Heart right ventricle (tissue), 16 donors: ENCODE measurements around the gene DISC1. TPM values are rescaled to one million over a fixed set of nuclear protein-coding genes. Genes with fewer than 3 reads are reported as not detected.
A peak's percentile ranks its signal among the peaks of the same experiment; 100 is the strongest.

ENCODE experiments used
- ATAC-seq, 8 donors: fragments of 200-7000 bp; cut with Tn5 transposase; one replicate each; pipeline ENCODE4 v1.9.1; 2020; ENCODE audit warnings: mild to moderate bottlenecking in 8 of 8, moderate library complexity in 8 of 8, moderate number of reproducible peaks in 1 of 8
- DNase-seq, 2 donors: peaks; one replicate each; pipeline ENCODE4 v3.0.0-alpha.2; 2020
- H3K27ac ChIP-seq, 10 donors: fragments of 200-600 bp; sonication (generic) in 2 of 10; one replicate each; pipeline versions ENCODE4 v1.5.0 to v1.8.0; 2020 to 2022; ENCODE audit warnings: mild to moderate bottlenecking in 3 of 10
- H3K27me3 ChIP-seq, 7 donors: fragments of 200-600 bp; one replicate each; pipeline ENCODE4 v1.8.0; 2021 to 2022; ENCODE audit warnings: mild to moderate bottlenecking in 2 of 7
- H3K36me3 ChIP-seq, 9 donors: fragments of 200-600 bp; sonication (generic) in 1 of 9; one replicate each; pipeline versions ENCODE4 v1.5.0 to v1.8.0; 2020 to 2022; ENCODE audit warnings: mild to moderate bottlenecking in 2 of 9
- H3K4me1 ChIP-seq, 9 donors: fragments of 200-600 bp; sonication (generic) in 1 of 9; one replicate each; pipeline versions ENCODE4 v1.5.0 to v1.8.0; 2020 to 2022; ENCODE audit warnings: mild to moderate bottlenecking in 4 of 9
- H3K4me3 ChIP-seq, 10 donors: fragments of 200-600 bp; sonication (generic) in 2 of 10; one replicate each; pipeline versions ENCODE4 v1.5.0 to v1.8.0; 2020 to 2022; ENCODE audit warnings: mild to moderate bottlenecking in 7 of 10, moderate library complexity in 2 of 10
- H3K9me3 ChIP-seq, 11 donors: fragments of 200-600 bp in 10 of 11; sonication (generic) in 2 of 11; one replicate each; pipeline versions ENCODE4 v1.5.0 to v1.8.0; 2013 to 2022; ENCODE audit warnings: mild to moderate bottlenecking in 2 of 11, control low read depth in 1 of 11, moderate library complexity in 1 of 11
- CTCF ChIP-seq, 9 donors: fragments of 200-600 bp; sonication (generic) in 2 of 9; IDR thresholded peaks; one replicate each; pipeline versions ENCODE4 v1.5.0 to v1.8.0; 2021 to 2022; ENCODE audit warnings: antibody characterized with exemption in 9 of 9, mild to moderate bottlenecking in 5 of 9, moderate library complexity in 1 of 9
- WGBS, 2 donors: extraction: QIAGEN DNeasy Blood & Tissue Kit; methylation state at CpG; one replicate each; pipeline ENCODE4 v1.1.7; 2013; ENCODE audit warnings: inconsistent platforms in 1 of 2; 5-methylcytosine and 5-hydroxymethylcytosine counted together
- intact Hi-C, 10 donors: fragments of 100-400 bp; cut with DNase I; formaldehyde crosslinking; loops; one replicate each; pipeline versions ENCODE4 v1.11.1 to v1.14.2; 2022
- polyA plus RNA-seq, 2 donors: library from polyadenylated mRNA; stranded (reverse); fragments of 200-250 nt; gene quantifications; one replicate each; pipeline ENCODE4 v1.2.3, GENCODE V29; 2013
- total RNA-seq, 10 donors: library from RNA; stranded (reverse); fragmentation: NEBNext Ultra II Directional in 3 of 10; extraction: Animal tissue kit (Norgen Biotek cat#: 25700) in 3 of 10; gene quantifications; one replicate each; pipeline versions ENCODE4 v1.2.1 to v1.2.4, GENCODE V29; 2021 to 2023
- donor health status: Arrhythmogenic right ventricular cardiomyopathy.
- donor health status: ischemic (EF 13 %, LVEDD 7.1; RV severe dilation, severe dysfunction).
- donor health status: healthy with polysubstance abuse.
- donor health status: DM: no; HTN: yes; CAD: no.
- donor health status: DM: no; HTN: no; CAD: no.
- donor health status: ischemic (EF 25% LVEDD 6.9; RV normal size, moderate dysfunction).
- donor health status: ischemic (EF 25% LVEDD 5.7; RV mildly dilated, moderate dysfunction).
- donor health status: healthy.
- donor health status: DM: yes; HTN: yes; CAD: no.
- donor health status: Ischemic cardiomyopathy.
- donor health status: ischemic (EF 35%, LVEDD 5.7; RV mildly dilated, moderate dysfunction).
- donor health status: nonischemic (EF 11% LVEDD 7.7; RV severe dilation, severe dysfunction).
- donor health status: DM: yes; HTN: yes; CAD: no.
- donor health status: PGD.
- donor health status: ischemic (EF 29% LVEDD 5.4; RV normal size, mild dysfunction).
- donor health status: nonischemic (EF 23%, LVEDD 6.1; RV moderate dilation, normal function).

The DISC1 gene
- total and polyA plus RNA-seq, 12 donors: 1.4 to 6.4 (median 4.0) TPM

DNA sequence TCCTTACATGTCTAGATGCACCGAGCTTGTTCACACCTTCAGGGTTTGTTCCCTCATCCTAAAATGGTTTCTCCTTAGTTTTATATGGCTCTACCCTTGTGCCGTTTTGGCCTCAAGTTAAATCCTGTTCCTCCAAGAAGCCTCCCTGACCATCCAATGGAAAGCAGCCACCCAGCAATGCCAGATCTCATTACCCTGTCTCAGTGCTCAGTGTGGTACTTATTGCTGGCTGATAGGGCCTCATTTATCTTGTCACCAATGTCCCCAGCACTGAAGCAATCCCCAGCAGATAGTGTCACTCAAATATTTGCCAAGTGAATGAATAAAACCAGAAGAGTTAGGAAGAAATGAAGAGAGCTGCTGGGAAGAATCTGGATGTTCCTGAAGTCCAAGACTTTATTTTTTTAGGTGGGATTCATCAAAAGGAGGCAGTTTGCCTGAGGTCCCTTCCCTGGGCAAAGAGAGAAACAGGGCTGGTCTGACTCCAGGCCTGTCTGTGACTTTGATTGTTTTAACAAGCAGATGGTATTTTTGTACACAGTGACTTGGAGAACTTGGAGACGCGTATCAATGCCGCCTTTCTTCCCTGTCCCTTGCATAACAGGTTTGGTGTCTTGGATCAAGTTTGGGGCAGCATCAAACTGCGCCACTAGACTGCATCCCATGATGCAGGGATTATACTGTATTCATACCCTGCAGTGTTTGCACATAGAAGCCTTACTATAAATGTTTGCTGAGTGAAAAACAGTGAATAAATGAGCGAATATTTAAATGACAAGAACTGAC is 221.2 kb downstream of the DISC1 start:
- peak overlapping the region; percentile 36 to 85 (median 76) for H3K27ac ChIP-seq
- WGBS, 2 donors: 56 to 72% methylated on average over 7 of the region's 7 CpGs

DNA sequence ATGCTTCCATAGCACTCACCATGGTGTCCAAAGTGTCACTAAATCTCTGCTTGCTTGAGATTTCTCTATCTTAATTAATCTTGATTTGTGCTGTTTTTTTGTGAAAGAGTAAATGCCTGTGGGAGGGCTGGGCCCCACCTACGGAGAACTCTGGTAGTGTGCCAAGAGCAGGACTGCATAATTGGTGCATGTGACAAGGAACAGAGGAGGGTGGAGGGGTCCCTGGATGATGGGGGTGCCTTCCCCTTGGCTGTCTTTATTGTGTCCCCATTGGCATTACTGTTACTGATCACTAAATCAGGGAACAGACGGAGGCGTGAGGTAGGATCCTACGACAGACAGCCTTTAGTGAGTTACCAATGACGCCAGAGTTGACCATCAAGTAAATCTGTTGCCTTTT is 223.4 kb downstream of the DISC1 start:
- Histone ChIP-seq H3K9me3 (no peaks in the 10 kb centered on the region), H3K27me3 (no peaks in the 10 kb centered on the region), H3K4me1 (peaks cover under 1 to 53% (median 24%) of the 10 kb centered on the region in 9 donors), H3K27ac (peak overlapping the region in 9 of 10 donors; percentile 45 to 77 (median 58)), H3K4me3 (no peak overlapping the region), H3K36me3 (no peaks in the 10 kb centered on the region)
- ATAC-seq (no peak), DNase-seq (no peak)
- intact Hi-C loops: loop anchor here in 1 of 10 donors (10.0 kb wide), 1 partner anchor 95 kb away; no protein-coding TSS in a partner anchor
- WGBS, 2 donors: 78 to 85% methylated on average over 5 of the region's 5 CpGs
- TF ChIP-seq CTCF (IDR thresholded peaks at IDR 0.05): no peak

More for the DNA sequence above, 221.2 kb downstream of the DISC1 start:
- peak overlapping the region; percentile 37 to 62 (median 51) for H3K4me3 ChIP-seq
- intact Hi-C loops: loop anchor here in 1 of 10 donors (2.0 kb wide), 1 partner anchor 29 kb away; no protein-coding TSS in a partner anchor
- no peaks in the 10 kb centered on the region for H3K9me3 ChIP-seq
- peak in 1 of 2 donors; percentile 43 for DNase-seq
- peaks cover 6 to 55% (median 17%) of the 10 kb centered on the region in 9 donors for H3K4me1 ChIP-seq
- ATAC-seq: peak in 7 of 8 donors; percentile 51 to 78 (median 71)
- H3K27me3 ChIP-seq: no peaks in the 10 kb centered on the region
- TF ChIP-seq CTCF (IDR thresholded peaks at IDR 0.05): no peak
- no peaks in the 10 kb centered on the region for H3K36me3 ChIP-seq

GRCh38 chr1:231850786-231851185 is 224.2 kb downstream of the DISC1 start:
- ATAC-seq (peak; percentile 76 to 85 (median 80)), DNase-seq (peak; percentile 42 to 69)
- WGBS, 2 donors: 41 to 46% methylated on average over 5 of the region's 5 CpGs
- H3K4me1 ChIP-seq: peaks cover 4 to 50% (median 24%) of the 10 kb centered on the region in 9 donors
- no peak for TF ChIP-seq CTCF (IDR thresholded peaks at IDR 0.05)
- H3K36me3 ChIP-seq: no peaks in the 10 kb centered on the region
- no peaks in the 10 kb centered on the region for H3K27me3 ChIP-seq
- peak overlapping the region; percentile 30 to 77 (median 58) for H3K27ac ChIP-seq
- intact Hi-C loops: loop anchor here in 1 of 10 donors (10.0 kb wide), 1 partner anchor 96 kb away; no protein-coding TSS in a partner anchor
- no peak overlapping the region for H3K4me3 ChIP-seq
- no peaks in the 10 kb centered on the region for H3K9me3 ChIP-seq

GRCh38 chr1:231853588-231854207 is 227.1 kb downstream of the DISC1 start:
- H3K36me3 ChIP-seq: peaks cover 0 to 4% (median 0%) of the 10 kb centered on the region in 9 donors
- no peak for TF ChIP-seq CTCF (IDR thresholded peaks at IDR 0.05)
- peaks cover 4 to 45% (median 24%) of the 10 kb centered on the region in 9 donors for H3K4me1 ChIP-seq
- intact Hi-C loops: loop anchor here in 1 of 10 donors (10.0 kb wide), 1 partner anchor 99 kb away; no protein-coding TSS in a partner anchor
- no peaks in the 10 kb centered on the region for H3K9me3 ChIP-seq
- peak overlapping the region in 3 of 10 donors; percentile 1 to 32 (median 26) for H3K27ac ChIP-seq
- ATAC-seq (peak in 7 of 8 donors; percentile 38 to 64 (median 50)), DNase-seq (peak in 1 of 2 donors; percentile 44)
- H3K27me3 ChIP-seq: no peaks in the 10 kb centered on the region
- 79 to 80% methylated on average over 7 of the region's 7 CpGs for WGBS, 2 donors
- no peak overlapping the region for H3K4me3 ChIP-seq
